ENCODE measurements around the gene USHBP1. TPM values are rescaled to one million over a fixed set of nuclear protein-coding genes. Genes with fewer than 3 reads are reported as not detected.

The USHBP1 gene
- total and polyA plus RNA-seq, 2 of the 13 experiments (the other 11 are each of a cell fraction or from before 2014, with no cell fraction given): 0.15 to 1.5 TPM

DNA sequence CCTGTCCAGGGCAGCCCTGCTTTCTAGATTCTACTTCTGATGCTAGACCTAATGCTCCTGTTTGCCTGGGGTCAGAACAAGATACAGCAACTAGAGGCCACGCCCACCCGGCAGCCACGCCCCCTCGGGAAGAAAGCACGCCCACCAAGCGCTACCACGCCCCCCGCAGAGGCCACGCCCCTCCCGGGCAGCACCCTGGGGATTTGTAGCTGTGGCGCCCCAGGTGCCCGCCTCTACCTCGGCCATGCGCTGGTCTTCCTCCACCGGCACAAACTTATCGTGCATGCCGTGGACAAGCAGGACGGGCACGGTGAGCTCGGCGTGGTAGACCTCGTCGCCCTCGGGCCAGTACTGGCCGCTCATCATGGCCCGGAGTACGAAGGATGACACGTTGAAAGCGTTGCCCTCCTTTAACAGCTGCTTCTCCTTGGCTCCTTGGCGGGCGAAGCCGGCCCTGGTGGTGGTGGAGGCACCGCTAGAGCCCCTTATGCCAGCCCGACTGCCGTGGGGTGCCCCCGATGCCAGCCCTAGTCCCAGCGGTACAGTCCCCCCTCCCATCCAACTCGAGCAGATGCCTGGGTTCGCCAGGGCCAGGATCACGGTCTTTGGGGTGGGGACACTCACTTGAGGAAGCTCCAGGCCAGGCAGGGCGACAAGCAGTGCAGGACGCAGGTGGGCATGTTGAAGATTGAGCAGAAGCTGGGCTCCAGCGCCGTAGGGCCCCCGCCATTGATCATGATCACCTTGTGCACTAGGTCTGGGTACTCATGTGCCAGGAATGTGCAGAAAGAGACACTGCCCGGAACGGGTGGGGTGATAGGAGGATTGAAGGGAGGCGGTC lies 29.7 kb upstream of the USHBP1 start:
- Histone ChIP-seq H3K36me3 (replicated peaks in 1 of 2; ENCODE audit: control insufficient read depth in 1 of 2, insufficient read depth in 2 of 2, low read length in 2 of 2) (peaks cover 0 to 6% of the 10 kb centered on the region in 2 experiments; a peak in 1 of 5 replicates), H3K4me2 (ENCODE audit: low read depth, low read length) (no peak overlapping the region), H3K27ac (ENCODE audit: extremely low read length, insufficient read depth, low read length) (no peak overlapping the region), H4K20me1 (ENCODE audit: insufficient read depth, low read length) (no peaks in the 10 kb centered on the region), H3K27me3 (ENCODE audit: control insufficient read depth in 1 of 2, insufficient read depth in 2 of 2, low read length in 2 of 2) (no peaks in the 10 kb centered on the region), H3K9me3 (ENCODE audit: low read length) (peaks cover 5% of the 10 kb centered on the region), H2AFZ (ENCODE audit: low read length) (no peak overlapping the region), H3K79me2 (ENCODE audit: insufficient read depth, low read length) (no peaks in the 10 kb centered on the region), H3K9ac (ENCODE audit: insufficient read depth, low read depth, low read length) (no peak overlapping the region), H3K4me1 (ENCODE audit: insufficient read depth, low read length) (no peaks in the 10 kb centered on the region), H3K4me3 (replicated peaks in 1 of 3; ENCODE audit: insufficient read depth in 1 of 3, low read depth in 2 of 3, low read length in 3 of 3) (no peak overlapping the region)
- no peak for DNase-seq (ENCODE audit: low spot score)
- intact Hi-C loops (cut with micrococcal nuclease; ENCODE audit: unreplicated experiment): no loop called here
- CTCF ChIA-PET (ENCODE audit: low intra/inter-chr PET ratio, low total read pairs): no interaction called here
- in situ Hi-C loops (cut with HindIII; ENCODE audit: extremely low pct_ligation_motif_present, low pct_unique_long_range_greater_than_20kb): no loop called here
- WGBS (ENCODE audit: low lambda C conversion rate): 93% methylated on average over 18 of the region's 48 CpGs
- no peak for FAIRE-seq
- no TSS peak for BruUV-seq (replicated peaks)
- POLR2A ChIA-PET: no interaction called here
- no peak for ATAC-seq
- TF ChIP-seq ZNF768 (CRISPR knock-in tag; IDR thresholded peaks at IDR 0.05) (0 out of 2 replicates have a peak, but pooled peaks have one; percentile 14), TCF7 (IDR thresholded peaks at IDR 0.05; ENCODE audit: low read depth) (no peak), SAP130 (CRISPR knock-in tag; IDR thresholded peaks at IDR 0.05; ENCODE audit: low read depth) (no peak), JDP2 (CRISPR knock-in tag; IDR thresholded peaks at IDR 0.05; ENCODE audit: borderline replicate concordance) (no peak), SCMH1 (CRISPR knock-in tag; IDR thresholded peaks at IDR 0.05; ENCODE audit: borderline replicate concordance) (no peak), HCFC1 (IDR thresholded peaks at IDR 0.05; ENCODE audit: low read depth, low read length) (no peak), JUND (CRISPR knock-in tag; IDR thresholded peaks at IDR 0.05) (no peak), ZNF256 (CRISPR knock-in tag; conservative IDR thresholded peaks at IDR 0.05) (no peak), TEAD2 (CRISPR knock-in tag; IDR thresholded peaks at IDR 0.05) (no peak), MIXL1 (CRISPR knock-in tag; IDR thresholded peaks at IDR 0.05) (no peak), ZBTB8A (CRISPR knock-in tag; IDR thresholded peaks at IDR 0.05; ENCODE audit: borderline replicate concordance, low read depth) (no peak), HNRNPL (IDR thresholded peaks at IDR 0.05; ENCODE audit: low read depth, low read length) (peak; percentile 65; the same call in 1 of the 2 replicates), ZNF775 (CRISPR knock-in tag; IDR thresholded peaks at IDR 0.05; ENCODE audit: borderline replicate concordance) (no peak), ZNF326 (CRISPR knock-in tag; IDR thresholded peaks at IDR 0.05; ENCODE audit: borderline replicate concordance) (no peak)
- TF ChIP-seq, protein P1, sequence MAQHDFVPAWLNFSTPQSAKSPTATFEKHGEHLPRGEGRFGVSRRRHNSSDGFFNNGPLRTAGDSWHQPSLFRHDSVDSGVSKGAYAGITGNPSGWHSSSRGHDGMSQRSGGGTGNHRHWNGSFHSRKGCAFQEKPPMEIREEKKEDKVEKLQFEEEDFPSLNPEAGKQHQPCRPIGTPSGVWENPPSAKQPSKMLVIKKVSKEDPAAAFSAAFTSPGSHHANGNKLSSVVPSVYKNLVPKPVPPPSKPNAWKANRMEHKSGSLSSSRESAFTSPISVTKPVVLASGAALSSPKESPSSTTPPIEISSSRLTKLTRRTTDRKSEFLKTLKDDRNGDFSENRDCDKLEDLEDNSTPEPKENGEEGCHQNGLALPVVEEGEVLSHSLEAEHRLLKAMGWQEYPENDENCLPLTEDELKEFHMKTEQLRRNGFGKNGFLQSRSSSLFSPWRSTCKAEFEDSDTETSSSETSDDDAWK (CRISPR knock-in tag; IDR thresholded peaks at IDR 0.05): no peak
- TF ChIP-seq, protein P2, sequence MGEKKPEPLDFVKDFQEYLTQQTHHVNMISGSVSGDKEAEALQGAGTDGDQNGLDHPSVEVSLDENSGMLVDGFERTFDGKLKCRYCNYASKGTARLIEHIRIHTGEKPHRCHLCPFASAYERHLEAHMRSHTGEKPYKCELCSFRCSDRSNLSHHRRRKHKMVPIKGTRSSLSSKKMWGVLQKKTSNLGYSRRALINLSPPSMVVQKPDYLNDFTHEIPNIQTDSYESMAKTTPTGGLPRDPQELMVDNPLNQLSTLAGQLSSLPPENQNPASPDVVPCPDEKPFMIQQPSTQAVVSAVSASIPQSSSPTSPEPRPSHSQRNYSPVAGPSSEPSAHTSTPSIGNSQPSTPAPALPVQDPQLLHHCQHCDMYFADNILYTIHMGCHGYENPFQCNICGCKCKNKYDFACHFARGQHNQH (CRISPR knock-in tag; IDR thresholded peaks at IDR 0.05): no peak
- TF ChIP-seq, protein P3, sequence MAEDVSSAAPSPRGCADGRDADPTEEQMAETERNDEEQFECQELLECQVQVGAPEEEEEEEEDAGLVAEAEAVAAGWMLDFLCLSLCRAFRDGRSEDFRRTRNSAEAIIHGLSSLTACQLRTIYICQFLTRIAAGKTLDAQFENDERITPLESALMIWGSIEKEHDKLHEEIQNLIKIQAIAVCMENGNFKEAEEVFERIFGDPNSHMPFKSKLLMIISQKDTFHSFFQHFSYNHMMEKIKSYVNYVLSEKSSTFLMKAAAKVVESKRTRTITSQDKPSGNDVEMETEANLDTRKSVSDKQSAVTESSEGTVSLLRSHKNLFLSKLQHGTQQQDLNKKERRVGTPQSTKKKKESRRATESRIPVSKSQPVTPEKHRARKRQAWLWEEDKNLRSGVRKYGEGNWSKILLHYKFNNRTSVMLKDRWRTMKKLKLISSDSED (CRISPR knock-in tag; IDR thresholded peaks at IDR 0.05): no peak

Data from HepG2 (cell line).